ENCODE data around the gene A2M. TPM values are rescaled to one million over a fixed set of nuclear protein-coding genes. Genes with fewer than 3 reads are reported as not detected.
A peak's percentile ranks its signal among the peaks of the same experiment; 100 is the strongest.

The A2M gene
- total and polyA plus RNA-seq, 2 of the 13 experiments (the other 11 are each of a cell fraction or from before 2014, with no cell fraction given) = 2,807 to 6,551 TPM

DNA sequence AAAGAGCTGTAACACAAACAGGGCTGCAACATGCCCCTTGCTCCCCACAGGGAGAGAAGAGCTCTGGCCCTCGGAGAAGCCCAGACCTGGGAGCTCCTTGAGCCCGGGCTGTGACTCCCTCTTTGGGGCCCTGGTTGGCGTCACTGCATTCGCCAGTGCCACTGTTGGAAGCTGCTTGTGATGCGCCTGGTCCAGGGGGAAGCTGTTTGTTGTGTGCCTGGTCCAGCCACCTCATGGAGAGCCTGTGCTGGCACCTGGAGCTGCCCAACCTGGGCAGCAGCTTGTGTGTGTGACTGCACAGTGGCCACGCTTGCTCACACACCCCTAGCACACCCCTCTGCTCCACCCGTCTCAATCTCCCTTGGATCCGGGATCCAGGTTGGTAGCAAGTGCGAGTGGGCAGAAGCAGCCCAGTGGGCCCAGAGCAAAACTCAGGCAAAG, 49.5 kb downstream of the A2M start (continued):
- TF ChIP-seq, protein P1, sequence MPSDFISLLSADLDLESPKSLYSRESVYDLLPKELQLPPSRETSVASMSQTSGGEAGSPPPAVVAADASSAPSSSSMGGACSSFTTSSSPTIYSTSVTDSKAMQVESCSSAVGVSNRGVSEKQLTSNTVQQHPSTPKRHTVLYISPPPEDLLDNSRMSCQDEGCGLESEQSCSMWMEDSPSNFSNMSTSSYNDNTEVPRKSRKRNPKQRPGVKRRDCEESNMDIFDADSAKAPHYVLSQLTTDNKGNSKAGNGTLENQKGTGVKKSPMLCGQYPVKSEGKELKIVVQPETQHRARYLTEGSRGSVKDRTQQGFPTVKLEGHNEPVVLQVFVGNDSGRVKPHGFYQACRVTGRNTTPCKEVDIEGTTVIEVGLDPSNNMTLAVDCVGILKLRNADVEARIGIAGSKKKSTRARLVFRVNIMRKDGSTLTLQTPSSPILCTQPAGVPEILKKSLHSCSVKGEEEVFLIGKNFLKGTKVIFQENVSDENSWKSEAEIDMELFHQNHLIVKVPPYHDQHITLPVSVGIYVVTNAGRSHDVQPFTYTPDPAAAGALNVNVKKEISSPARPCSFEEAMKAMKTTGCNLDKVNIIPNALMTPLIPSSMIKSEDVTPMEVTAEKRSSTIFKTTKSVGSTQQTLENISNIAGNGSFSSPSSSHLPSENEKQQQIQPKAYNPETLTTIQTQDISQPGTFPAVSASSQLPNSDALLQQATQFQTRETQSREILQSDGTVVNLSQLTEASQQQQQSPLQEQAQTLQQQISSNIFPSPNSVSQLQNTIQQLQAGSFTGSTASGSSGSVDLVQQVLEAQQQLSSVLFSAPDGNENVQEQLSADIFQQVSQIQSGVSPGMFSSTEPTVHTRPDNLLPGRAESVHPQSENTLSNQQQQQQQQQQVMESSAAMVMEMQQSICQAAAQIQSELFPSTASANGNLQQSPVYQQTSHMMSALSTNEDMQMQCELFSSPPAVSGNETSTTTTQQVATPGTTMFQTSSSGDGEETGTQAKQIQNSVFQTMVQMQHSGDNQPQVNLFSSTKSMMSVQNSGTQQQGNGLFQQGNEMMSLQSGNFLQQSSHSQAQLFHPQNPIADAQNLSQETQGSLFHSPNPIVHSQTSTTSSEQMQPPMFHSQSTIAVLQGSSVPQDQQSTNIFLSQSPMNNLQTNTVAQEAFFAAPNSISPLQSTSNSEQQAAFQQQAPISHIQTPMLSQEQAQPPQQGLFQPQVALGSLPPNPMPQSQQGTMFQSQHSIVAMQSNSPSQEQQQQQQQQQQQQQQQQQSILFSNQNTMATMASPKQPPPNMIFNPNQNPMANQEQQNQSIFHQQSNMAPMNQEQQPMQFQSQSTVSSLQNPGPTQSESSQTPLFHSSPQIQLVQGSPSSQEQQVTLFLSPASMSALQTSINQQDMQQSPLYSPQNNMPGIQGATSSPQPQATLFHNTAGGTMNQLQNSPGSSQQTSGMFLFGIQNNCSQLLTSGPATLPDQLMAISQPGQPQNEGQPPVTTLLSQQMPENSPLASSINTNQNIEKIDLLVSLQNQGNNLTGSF (CRISPR knock-in tag; IDR thresholded peaks at IDR 0.05) = 0 out of 2 replicates have a peak, but pooled peaks have one; percentile 56
- TF ChIP-seq REL (CRISPR knock-in tag; conservative IDR thresholded peaks at IDR 0.05) (no peak), SMARCE1 (IDR thresholded peaks at IDR 0.05; ENCODE audit: borderline replicate concordance) (no peak), ZNF326 (CRISPR knock-in tag; IDR thresholded peaks at IDR 0.05; ENCODE audit: borderline replicate concordance) (peak; percentile 76), KAT7 (CRISPR knock-in tag; IDR thresholded peaks at IDR 0.05; ENCODE audit: borderline replicate concordance) (0 out of 2 replicates have a peak, but pooled peaks have one; percentile 43), CCDC6 (CRISPR knock-in tag; IDR thresholded peaks at IDR 0.05) (peak; percentile 34; the same call in 1 of the 2 replicates), NFIC (IDR thresholded peaks at IDR 0.05; ENCODE audit: low read length) (peak; percentile 56), MEIS2 (CRISPR knock-in tag; IDR thresholded peaks at IDR 0.05) (no peak), MATR3 (CRISPR knock-in tag; IDR thresholded peaks at IDR 0.05) (no peak), REPIN1 (CRISPR knock-in tag; IDR thresholded peaks at IDR 0.05; ENCODE audit: borderline replicate concordance, low read depth) (peak; percentile 31; the same call in 1 of the 2 replicates), ZNF766 (CRISPR knock-in tag; IDR thresholded peaks at IDR 0.05; ENCODE audit: borderline replicate concordance) (peak; percentile 69), HNRNPLL (IDR thresholded peaks at IDR 0.05; ENCODE audit: low read depth, low read length, poor library complexity, severe bottlenecking) (peak; percentile 35), DNMT3B (CRISPR knock-in tag; conservative IDR thresholded peaks at IDR 0.05) (no peak), SUZ12 (IDR thresholded peaks at IDR 0.05; ENCODE audit: low read depth, low read length) (no peak)
- TF ChIP-seq, protein P2, sequence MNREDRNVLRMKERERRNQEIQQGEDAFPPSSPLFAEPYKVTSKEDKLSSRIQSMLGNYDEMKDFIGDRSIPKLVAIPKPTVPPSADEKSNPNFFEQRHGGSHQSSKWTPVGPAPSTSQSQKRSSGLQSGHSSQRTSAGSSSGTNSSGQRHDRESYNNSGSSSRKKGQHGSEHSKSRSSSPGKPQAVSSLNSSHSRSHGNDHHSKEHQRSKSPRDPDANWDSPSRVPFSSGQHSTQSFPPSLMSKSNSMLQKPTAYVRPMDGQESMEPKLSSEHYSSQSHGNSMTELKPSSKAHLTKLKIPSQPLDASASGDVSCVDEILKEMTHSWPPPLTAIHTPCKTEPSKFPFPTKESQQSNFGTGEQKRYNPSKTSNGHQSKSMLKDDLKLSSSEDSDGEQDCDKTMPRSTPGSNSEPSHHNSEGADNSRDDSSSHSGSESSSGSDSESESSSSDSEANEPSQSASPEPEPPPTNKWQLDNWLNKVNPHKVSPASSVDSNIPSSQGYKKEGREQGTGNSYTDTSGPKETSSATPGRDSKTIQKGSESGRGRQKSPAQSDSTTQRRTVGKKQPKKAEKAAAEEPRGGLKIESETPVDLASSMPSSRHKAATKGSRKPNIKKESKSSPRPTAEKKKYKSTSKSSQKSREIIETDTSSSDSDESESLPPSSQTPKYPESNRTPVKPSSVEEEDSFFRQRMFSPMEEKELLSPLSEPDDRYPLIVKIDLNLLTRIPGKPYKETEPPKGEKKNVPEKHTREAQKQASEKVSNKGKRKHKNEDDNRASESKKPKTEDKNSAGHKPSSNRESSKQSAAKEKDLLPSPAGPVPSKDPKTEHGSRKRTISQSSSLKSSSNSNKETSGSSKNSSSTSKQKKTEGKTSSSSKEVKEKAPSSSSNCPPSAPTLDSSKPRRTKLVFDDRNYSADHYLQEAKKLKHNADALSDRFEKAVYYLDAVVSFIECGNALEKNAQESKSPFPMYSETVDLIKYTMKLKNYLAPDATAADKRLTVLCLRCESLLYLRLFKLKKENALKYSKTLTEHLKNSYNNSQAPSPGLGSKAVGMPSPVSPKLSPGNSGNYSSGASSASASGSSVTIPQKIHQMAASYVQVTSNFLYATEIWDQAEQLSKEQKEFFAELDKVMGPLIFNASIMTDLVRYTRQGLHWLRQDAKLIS (CRISPR knock-in tag; IDR thresholded peaks at IDR 0.05) = peak; percentile 69; the same call in 1 of the 2 replicates
- TF ChIP-seq, protein P3, sequence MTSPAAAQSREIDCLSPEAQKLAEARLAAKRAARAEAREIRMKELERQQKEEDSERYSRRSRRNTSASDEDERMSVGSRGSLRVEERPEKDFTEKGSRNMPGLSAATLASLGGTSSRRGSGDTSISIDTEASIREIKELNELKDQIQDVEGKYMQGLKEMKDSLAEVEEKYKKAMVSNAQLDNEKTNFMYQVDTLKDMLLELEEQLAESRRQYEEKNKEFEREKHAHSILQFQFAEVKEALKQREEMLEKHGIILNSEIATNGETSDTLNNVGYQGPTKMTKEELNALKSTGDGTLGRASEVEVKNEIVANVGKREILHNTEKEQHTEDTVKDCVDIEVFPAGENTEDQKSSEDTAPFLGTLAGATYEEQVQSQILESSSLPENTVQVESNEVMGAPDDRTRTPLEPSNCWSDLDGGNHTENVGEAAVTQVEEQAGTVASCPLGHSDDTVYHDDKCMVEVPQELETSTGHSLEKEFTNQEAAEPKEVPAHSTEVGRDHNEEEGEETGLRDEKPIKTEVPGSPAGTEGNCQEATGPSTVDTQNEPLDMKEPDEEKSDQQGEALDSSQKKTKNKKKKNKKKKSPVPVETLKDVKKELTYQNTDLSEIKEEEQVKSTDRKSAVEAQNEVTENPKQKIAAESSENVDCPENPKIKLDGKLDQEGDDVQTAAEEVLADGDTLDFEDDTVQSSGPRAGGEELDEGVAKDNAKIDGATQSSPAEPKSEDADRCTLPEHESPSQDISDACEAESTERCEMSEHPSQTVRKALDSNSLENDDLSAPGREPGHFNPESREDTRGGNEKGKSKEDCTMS (CRISPR knock-in tag; conservative IDR thresholded peaks at IDR 0.05) = 0 out of 2 replicates have a peak, but pooled peaks have one; percentile 57
- TF ChIP-seq, protein P4, sequence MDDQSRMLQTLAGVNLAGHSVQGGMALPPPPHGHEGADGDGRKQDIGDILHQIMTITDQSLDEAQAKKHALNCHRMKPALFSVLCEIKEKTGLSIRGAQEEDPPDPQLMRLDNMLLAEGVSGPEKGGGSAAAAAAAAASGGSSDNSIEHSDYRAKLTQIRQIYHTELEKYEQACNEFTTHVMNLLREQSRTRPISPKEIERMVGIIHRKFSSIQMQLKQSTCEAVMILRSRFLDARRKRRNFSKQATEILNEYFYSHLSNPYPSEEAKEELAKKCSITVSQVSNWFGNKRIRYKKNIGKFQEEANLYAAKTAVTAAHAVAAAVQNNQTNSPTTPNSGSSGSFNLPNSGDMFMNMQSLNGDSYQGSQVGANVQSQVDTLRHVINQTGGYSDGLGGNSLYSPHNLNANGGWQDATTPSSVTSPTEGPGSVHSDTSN (CRISPR knock-in tag; IDR thresholded peaks at IDR 0.05; ENCODE audit: borderline replicate concordance) = no peak

Data from HepG2 (cell line).